ENCODE measurements around the gene PIAS1.
"Not testable (repeated sequence)": the region's sequence is repeated elsewhere in the genome, so short reads cannot be mapped to it uniquely, and the experiment has no call there.

The PIAS1 gene

GRCh38 chr15:68201879-68202261 lies 147.8 kb downstream of the PIAS1 start:
- H4K20me1 ChIP-seq (ENCODE audit: low read depth, low read length) = no peaks in the 10 kb centered on the region
- no peak overlapping the region for H3K4me2 ChIP-seq (ENCODE audit: low read depth, low read length, poor library complexity, severe bottlenecking)
- H3K9me2 ChIP-seq (replicated peaks; ENCODE audit: insufficient read depth, low read length) = no peaks in the 10 kb centered on the region
- H3K27ac ChIP-seq (ENCODE audit: low read depth, low read length) = no peak overlapping the region
- TF ChIP-seq, protein P1, sequence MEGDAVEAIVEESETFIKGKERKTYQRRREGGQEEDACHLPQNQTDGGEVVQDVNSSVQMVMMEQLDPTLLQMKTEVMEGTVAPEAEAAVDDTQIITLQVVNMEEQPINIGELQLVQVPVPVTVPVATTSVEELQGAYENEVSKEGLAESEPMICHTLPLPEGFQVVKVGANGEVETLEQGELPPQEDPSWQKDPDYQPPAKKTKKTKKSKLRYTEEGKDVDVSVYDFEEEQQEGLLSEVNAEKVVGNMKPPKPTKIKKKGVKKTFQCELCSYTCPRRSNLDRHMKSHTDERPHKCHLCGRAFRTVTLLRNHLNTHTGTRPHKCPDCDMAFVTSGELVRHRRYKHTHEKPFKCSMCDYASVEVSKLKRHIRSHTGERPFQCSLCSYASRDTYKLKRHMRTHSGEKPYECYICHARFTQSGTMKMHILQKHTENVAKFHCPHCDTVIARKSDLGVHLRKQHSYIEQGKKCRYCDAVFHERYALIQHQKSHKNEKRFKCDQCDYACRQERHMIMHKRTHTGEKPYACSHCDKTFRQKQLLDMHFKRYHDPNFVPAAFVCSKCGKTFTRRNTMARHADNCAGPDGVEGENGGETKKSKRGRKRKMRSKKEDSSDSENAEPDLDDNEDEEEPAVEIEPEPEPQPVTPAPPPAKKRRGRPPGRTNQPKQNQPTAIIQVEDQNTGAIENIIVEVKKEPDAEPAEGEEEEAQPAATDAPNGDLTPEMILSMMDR (IDR thresholded peaks at IDR 0.05; ENCODE audit: insufficient read depth, low read length, poor library complexity, severe bottlenecking) = no peak
- no peak for TF ChIP-seq EZH2phosphoT487 (conservative IDR thresholded peaks at IDR 0.05; ENCODE audit: low read length)
- H3K27me3 ChIP-seq (ENCODE audit: low read length) = no peaks in the 10 kb centered on the region
- H3K79me2 ChIP-seq (ENCODE audit: insufficient read depth, low read length) = peaks cover 7% of the 10 kb centered on the region; the same call in 1 of the 2 replicates
- H3K9ac ChIP-seq (ENCODE audit: low read length) = no peak overlapping the region
- no peaks in the 10 kb centered on the region for H3F3A ChIP-seq (ENCODE audit: insufficient read depth)
- H3K4me3 ChIP-seq (ENCODE audit: insufficient read depth, low read length, poor library complexity, severe bottlenecking) = no peak overlapping the region
- H3K9me3 ChIP-seq (ENCODE audit: insufficient read depth, low read length) = no peaks in the 10 kb centered on the region
- no peak overlapping the region for H2AFZ ChIP-seq (ENCODE audit: low read depth, low read length, severe bottlenecking)
- H3K36me3 ChIP-seq (ENCODE audit: low read length) = no peaks in the 10 kb centered on the region

DNA sequence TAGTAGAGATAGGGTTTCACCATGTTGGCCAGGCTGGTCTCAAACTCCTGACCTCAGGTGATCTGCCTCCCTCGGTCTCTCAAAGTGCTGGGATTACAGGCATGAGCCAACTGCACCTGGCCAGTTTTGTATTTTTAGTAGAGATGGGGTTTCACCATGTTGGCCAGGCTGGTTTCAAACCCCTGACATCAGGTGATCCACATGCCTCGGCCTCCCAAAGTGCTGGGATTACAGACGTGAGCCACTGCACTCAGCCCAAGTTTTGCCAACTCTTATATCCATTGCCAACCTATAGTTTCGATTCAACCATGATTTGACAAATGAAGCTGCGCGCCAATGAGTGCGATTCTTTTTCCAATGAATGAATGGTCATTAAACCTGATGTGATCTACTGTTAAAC lies 148.9 kb downstream of the PIAS1 start:
- not testable (repeated sequence) for H3K36me3 ChIP-seq (ENCODE audit: low read length); H3K27me3 ChIP-seq (ENCODE audit: low read length); H3K4me2 ChIP-seq (ENCODE audit: low read depth, low read length, poor library complexity, severe bottlenecking); H2AFZ ChIP-seq (ENCODE audit: low read depth, low read length, severe bottlenecking); H3K9me2 ChIP-seq (replicated peaks; ENCODE audit: insufficient read depth, low read length); H3K27ac ChIP-seq (ENCODE audit: low read depth, low read length); H3K9me3 ChIP-seq (ENCODE audit: insufficient read depth, low read length); H3K4me3 ChIP-seq (ENCODE audit: insufficient read depth, low read length, poor library complexity, severe bottlenecking); H3K9ac ChIP-seq (ENCODE audit: low read length); H4K20me1 ChIP-seq (ENCODE audit: low read depth, low read length); H3F3A ChIP-seq (ENCODE audit: insufficient read depth)
- H3K79me2 ChIP-seq (ENCODE audit: insufficient read depth, low read length) = peaks cover 15% of the 10 kb centered on the region; the same call in 1 of the 2 replicates

DNA sequence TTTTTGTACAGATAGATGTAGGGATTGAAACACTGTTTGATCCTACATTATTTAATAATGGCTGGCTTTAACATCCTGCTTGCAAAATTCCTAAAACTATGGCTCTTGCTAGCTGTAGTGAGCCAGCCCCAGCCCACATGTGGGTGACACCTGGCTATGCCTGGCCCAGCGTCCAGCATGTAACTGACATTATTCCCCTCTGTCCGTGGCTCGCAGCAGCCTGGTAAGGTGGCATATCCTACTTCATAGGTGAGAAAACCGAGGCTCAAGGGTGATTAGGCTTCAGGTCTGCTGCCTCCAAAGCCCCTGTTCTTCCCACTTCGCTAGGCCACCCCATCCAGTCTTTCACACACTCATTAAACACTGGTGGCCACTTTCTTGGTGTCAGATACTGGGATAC lies 149.4 kb downstream of the PIAS1 start:
- Histone ChIP-seq H3K36me3 (ENCODE audit: low read length) (no peaks in the 10 kb centered on the region), H3K9ac (ENCODE audit: low read length) (no peak overlapping the region), H3K9me3 (ENCODE audit: insufficient read depth, low read length) (no peaks in the 10 kb centered on the region), H3K27ac (ENCODE audit: low read depth, low read length) (no peak overlapping the region), H3K27me3 (ENCODE audit: low read length) (no peaks in the 10 kb centered on the region), H3K4me2 (ENCODE audit: low read depth, low read length, poor library complexity, severe bottlenecking) (no peak overlapping the region), H3K79me2 (ENCODE audit: insufficient read depth, low read length) (peaks cover 20% of the 10 kb centered on the region; the same call in 1 of the 2 replicates), H4K20me1 (ENCODE audit: low read depth, low read length) (no peaks in the 10 kb centered on the region), H2AFZ (ENCODE audit: low read depth, low read length, severe bottlenecking) (no peak overlapping the region), H3K9me2 (replicated peaks; ENCODE audit: insufficient read depth, low read length) (no peaks in the 10 kb centered on the region), H3K4me3 (ENCODE audit: insufficient read depth, low read length, poor library complexity, severe bottlenecking) (no peak overlapping the region), H3F3A (ENCODE audit: insufficient read depth) (no peaks in the 10 kb centered on the region)
- TF ChIP-seq EZH2phosphoT487 (conservative IDR thresholded peaks at IDR 0.05; ENCODE audit: low read length) = no peak
- TF ChIP-seq, protein P1 (IDR thresholded peaks at IDR 0.05; ENCODE audit: insufficient read depth, low read length, poor library complexity, severe bottlenecking) = no peak

- H2AFZ ChIP-seq (ENCODE audit: low read depth, low read length, severe bottlenecking) = no peak overlapping the region
- H3K4me2 ChIP-seq (ENCODE audit: low read depth, low read length, poor library complexity, severe bottlenecking) = no peak overlapping the region
- no peak overlapping the region for H3K27ac ChIP-seq (ENCODE audit: low read depth, low read length)
- no peaks in the 10 kb centered on the region for H3K9me3 ChIP-seq (ENCODE audit: insufficient read depth, low read length)
- H3K4me3 ChIP-seq (ENCODE audit: insufficient read depth, low read length, poor library complexity, severe bottlenecking) = no peak overlapping the region
- no peaks in the 10 kb centered on the region for H3K27me3 ChIP-seq (ENCODE audit: low read length)
- no peaks in the 10 kb centered on the region for H3K9me2 ChIP-seq (replicated peaks; ENCODE audit: insufficient read depth, low read length)
- no peaks in the 10 kb centered on the region for H3F3A ChIP-seq (ENCODE audit: insufficient read depth)
- TF ChIP-seq, protein P1 (IDR thresholded peaks at IDR 0.05; ENCODE audit: insufficient read depth, low read length, poor library complexity, severe bottlenecking) = no peak
- TF ChIP-seq EZH2phosphoT487 (conservative IDR thresholded peaks at IDR 0.05; ENCODE audit: low read length) = no peak
- H3K36me3 ChIP-seq (ENCODE audit: low read length) = no peaks in the 10 kb centered on the region
- no peaks in the 10 kb centered on the region for H4K20me1 ChIP-seq (ENCODE audit: low read depth, low read length)
- peaks cover 25% of the 10 kb centered on the region; the same call in 1 of the 2 replicates for H3K79me2 ChIP-seq (ENCODE audit: insufficient read depth, low read length)
- no peak overlapping the region for H3K9ac ChIP-seq (ENCODE audit: low read length)
Observed at GRCh38 chr15:68203956-68204355, 149.8 kb downstream of the PIAS1 start.

All from SU-DHL-6 (cell line).